ENCODE measurements around the gene HMGN5. TPM values are rescaled to one million over a fixed set of nuclear protein-coding genes. Genes with fewer than 3 reads are reported as not detected.

HMGN5 gene
- total RNA-seq, 1 donor from 2014 or later, result 6.4 TPM

- Mint-ChIP-seq H3K9me3 (no peaks in the 10 kb centered on the region), H3K36me3 (peaks cover 5% of the 10 kb centered on the region), H3K4me1 (ENCODE audit: unreplicated experiment) (no peaks in the 10 kb centered on the region), H3K27me3 (no peaks in the 10 kb centered on the region), H3K4me3 (no peak overlapping the region), H3K27ac (no peak overlapping the region)
- TF ChIP-seq CTCF (conservative IDR thresholded peaks at IDR 0.05), result no peak
- DNase-seq (ENCODE audit: extremely low spot score, unreplicated experiment), result no peak
These were observed 30.5 kb upstream of the HMGN5 start for GRCh38 chrX:81232218-81232617.

- no peak overlapping the region for H3K27ac Mint-ChIP-seq
- no peak for TF ChIP-seq CTCF (conservative IDR thresholded peaks at IDR 0.05)
- no peak for DNase-seq (ENCODE audit: extremely low spot score, unreplicated experiment)
- no peaks in the 10 kb centered on the region for H3K36me3 Mint-ChIP-seq
- no peaks in the 10 kb centered on the region for H3K9me3 Mint-ChIP-seq
- no peaks in the 10 kb centered on the region for H3K4me1 Mint-ChIP-seq (ENCODE audit: unreplicated experiment)
- no peak overlapping the region for H3K4me3 Mint-ChIP-seq
- no peaks in the 10 kb centered on the region for H3K27me3 Mint-ChIP-seq
These were observed 29.8 kb upstream of the HMGN5 start for GRCh38 chrX:81231476-81231875.

GRCh38 chrX:81229901-81230300, 28.2 kb upstream of the HMGN5 start:
- Mint-ChIP-seq H3K4me3 (no peak overlapping the region), H3K4me1 (ENCODE audit: unreplicated experiment) (no peaks in the 10 kb centered on the region), H3K27me3 (no peaks in the 10 kb centered on the region), H3K36me3 (no peaks in the 10 kb centered on the region), H3K27ac (no peak overlapping the region), H3K9me3 (no peaks in the 10 kb centered on the region)
- TF ChIP-seq CTCF (conservative IDR thresholded peaks at IDR 0.05), result no peak
- DNase-seq (ENCODE audit: extremely low spot score, unreplicated experiment), result no peak

- DNase-seq (ENCODE audit: extremely low spot score, unreplicated experiment), result no peak
- H3K27me3 Mint-ChIP-seq, result no peaks in the 10 kb centered on the region
- H3K4me3 Mint-ChIP-seq, result no peak overlapping the region
- H3K27ac Mint-ChIP-seq, result no peak overlapping the region
- no peaks in the 10 kb centered on the region for H3K9me3 Mint-ChIP-seq
- no peak for TF ChIP-seq CTCF (conservative IDR thresholded peaks at IDR 0.05)
- H3K4me1 Mint-ChIP-seq (ENCODE audit: unreplicated experiment), result no peaks in the 10 kb centered on the region
- no peaks in the 10 kb centered on the region for H3K36me3 Mint-ChIP-seq
These were observed 27.5 kb upstream of the HMGN5 start for GRCh38 chrX:81229229-81229628.

GRCh38 chrX:81215685-81216084, 14.0 kb upstream of the HMGN5 start:
- Mint-ChIP-seq H3K9me3 (no peaks in the 10 kb centered on the region), H3K27me3 (no peaks in the 10 kb centered on the region), H3K36me3 (peaks cover 3% of the 10 kb centered on the region), H3K27ac (no peak overlapping the region), H3K4me3 (no peak overlapping the region), H3K4me1 (ENCODE audit: unreplicated experiment) (no peaks in the 10 kb centered on the region)
- TF ChIP-seq CTCF (conservative IDR thresholded peaks at IDR 0.05), result no peak
- DNase-seq (ENCODE audit: extremely low spot score, unreplicated experiment), result no peak

GRCh38 chrX:81208916-81209315, 7.2 kb upstream of the HMGN5 start:
- no peak for TF ChIP-seq CTCF (conservative IDR thresholded peaks at IDR 0.05)
- Mint-ChIP-seq H3K9me3 (no peaks in the 10 kb centered on the region), H3K4me1 (ENCODE audit: unreplicated experiment) (peaks cover 4% of the 10 kb centered on the region), H3K36me3 (peaks cover 15% of the 10 kb centered on the region), H3K4me3 (no peak overlapping the region), H3K27me3 (no peaks in the 10 kb centered on the region), H3K27ac (no peak overlapping the region)
- DNase-seq (ENCODE audit: extremely low spot score, unreplicated experiment), result no peak

Data from type B pancreatic cell (in vitro differentiated cells).